GM19467 (cell line): ENCODE measurements around the gene ACTRT2.

ENCODE experiments used
- ATAC-seq: cut with Tn5 transposase; IDR thresholded peaks from one replicate; pipeline ENCODE4 v1.9.1; 2021; ENCODE audit warnings: mild to moderate bottlenecking, moderate library complexity; ENCODE audit not compliant: unreplicated experiment

The ACTRT2 gene

DNA sequence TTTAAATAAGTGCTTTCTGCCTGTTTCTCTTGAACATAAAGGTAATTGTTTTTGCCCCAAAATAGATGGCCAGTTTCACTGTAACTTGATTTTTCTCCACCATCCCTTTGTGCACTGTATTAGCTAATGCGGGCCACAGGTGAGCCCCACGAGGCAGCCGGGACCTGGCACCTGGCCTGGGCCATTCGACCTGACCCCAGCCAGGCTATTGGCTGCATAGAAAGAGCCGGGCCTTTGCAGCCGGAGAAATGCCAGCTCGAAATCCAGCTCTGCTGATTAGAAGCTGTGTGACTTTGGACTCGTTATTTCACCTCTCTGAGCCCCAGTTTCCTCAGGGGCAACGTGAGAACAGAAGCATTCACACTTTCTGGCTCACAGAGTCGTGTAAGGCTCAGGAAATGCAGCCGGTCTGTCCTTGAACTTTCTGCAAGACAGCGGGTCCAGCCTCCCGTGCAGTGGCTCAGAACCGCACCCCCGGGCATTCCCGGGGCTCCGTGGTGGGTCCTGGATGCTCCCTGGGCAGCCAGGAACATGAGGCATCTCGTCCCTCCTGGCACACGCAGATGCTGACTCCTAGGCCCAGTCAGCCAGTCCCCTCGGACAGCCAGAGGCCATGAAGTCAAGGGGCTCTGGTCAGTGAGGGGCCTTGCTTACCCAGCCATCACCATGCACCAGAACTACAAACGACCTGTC is 37.4 kb upstream of the ACTRT2 start:
- no peak for ATAC-seq

- ATAC-seq: no peak
Measured at GRCh38 chr1:2984399-2985061, 36.7 kb upstream of the ACTRT2 start.

GRCh38 chr1:2985067-2985561 is 36.2 kb upstream of the ACTRT2 start:
- ATAC-seq: no peak

DNA sequence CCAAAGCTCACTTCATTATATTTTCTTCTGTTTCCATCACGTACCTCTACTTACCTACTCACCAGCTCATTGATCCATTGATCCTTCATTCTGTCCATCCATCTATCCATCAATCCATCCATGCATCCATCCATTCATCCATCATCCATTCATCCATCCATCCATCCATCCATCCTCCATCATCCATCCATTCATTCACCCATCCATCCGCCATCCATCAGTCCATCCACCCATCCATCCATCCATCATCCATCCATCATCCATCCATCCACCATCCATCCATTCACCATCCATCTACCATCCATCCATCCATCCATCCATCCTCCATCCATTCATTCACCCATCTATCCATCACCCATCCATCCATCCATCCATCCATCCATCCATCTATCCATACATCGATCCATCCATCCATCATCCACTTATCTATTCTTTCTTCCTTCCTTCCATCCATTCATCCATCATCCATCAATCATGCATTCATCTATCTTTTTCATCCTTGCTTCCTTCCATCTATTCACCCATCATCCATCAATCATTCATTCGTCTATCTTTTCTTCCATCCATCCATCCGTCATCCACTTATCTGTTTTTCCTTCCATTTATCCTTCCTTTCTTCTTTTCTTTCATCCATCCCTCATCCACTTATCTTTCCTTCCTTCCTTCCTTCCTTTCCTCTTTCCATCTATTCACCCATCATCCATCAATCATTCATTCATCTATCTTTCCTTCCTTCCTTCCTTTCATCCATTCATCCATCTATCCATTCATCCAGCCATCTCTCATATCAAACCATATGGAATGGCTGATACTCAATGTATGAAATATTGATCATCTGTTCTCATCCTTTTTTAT is 35.3 kb upstream of the ACTRT2 start:
- ATAC-seq: no peak

DNA sequence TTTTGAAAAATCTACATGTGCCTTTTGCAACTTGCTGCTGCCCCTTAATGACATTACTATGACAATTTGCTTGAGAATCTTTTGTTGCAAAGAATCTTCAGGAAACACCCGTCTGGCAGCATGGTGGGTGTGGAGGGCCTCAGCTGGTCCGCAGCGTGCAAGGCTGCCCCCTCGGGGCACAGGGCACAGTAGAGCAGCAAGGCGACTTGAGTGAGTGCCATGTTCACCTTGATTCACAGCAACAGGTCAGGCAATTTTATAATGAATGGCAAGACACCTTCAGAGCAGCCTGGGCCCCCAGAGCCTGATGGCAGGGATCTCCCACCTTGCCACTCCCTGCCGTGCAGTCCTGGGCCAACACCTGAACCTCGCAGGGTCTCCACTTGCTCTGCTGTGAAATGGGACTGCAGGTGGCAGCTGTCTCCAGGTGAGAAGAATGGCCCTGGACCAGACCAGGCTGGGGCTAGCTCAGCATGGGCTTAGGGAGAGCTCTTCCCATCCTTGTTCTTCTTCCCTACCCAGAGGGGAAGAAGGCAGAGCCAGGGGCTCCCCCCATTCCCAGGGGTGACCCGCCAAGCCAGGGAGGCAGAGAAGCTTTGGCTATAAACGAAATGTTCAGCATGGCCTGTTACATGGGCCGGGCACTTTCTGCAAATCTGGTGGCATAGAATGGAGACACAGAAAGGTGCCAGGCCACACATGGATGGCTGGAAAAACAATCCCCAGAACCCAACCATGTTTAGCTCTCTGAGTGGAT is 34.5 kb upstream of the ACTRT2 start:
- no peak for ATAC-seq

DNA sequence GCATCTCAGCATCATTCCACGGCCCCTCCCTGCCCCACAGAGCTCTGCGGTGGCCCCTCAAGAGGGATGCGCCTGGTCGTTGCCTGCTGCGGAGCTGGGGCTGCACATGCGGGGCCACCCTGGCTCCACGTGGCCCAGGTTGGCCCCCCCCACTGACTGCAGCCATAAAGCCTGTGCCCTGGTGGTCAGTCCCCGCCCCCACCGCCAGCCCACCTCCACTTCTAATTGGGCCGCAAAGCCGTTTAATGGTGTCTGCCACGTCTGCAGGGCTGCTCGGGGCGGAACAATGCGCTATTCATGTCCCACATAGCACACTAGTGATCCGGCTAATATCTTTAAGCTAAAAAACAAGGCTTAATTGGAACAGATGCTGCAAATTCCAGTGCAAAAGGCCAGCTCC is 33.5 kb upstream of the ACTRT2 start:
- no peak for ATAC-seq

DNA sequence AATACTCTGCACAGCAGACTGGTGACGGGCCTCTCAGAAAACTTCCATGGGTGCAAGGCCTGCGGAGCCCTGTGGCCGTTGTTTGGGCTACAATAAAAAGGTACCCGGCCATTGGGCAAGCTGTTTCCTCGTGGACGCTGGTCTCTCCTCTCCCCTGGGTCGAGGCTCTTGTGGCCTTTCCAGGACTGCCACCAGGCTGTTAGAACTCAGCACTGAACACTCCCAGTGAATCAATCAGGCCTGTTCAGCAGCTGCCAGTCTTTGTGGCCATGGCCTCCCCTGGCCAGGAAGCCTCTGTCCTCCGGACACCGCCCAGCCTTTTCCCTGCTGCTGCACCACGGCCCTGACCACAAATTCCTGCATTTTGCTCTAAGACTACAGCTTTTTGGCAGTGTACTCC is 33.0 kb upstream of the ACTRT2 start:
- ATAC-seq: no peak

DNA sequence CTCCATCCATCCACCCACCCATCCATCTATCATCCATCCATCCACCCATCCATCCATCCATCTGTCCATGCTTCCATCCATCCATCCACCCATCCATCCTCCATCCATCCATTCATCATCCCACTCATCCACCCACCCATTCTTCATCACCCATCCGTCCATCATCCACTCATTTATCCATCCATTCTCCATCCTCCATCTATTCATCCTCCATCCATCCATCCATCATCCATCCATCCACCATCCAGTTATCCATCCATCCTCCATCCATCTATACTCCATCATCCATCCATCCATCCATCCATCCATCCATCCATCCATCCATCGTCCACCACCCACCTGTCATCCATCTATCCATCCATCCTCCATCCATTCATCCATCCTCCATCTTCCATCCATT is 32.1 kb upstream of the ACTRT2 start:
- no peak for ATAC-seq

DNA sequence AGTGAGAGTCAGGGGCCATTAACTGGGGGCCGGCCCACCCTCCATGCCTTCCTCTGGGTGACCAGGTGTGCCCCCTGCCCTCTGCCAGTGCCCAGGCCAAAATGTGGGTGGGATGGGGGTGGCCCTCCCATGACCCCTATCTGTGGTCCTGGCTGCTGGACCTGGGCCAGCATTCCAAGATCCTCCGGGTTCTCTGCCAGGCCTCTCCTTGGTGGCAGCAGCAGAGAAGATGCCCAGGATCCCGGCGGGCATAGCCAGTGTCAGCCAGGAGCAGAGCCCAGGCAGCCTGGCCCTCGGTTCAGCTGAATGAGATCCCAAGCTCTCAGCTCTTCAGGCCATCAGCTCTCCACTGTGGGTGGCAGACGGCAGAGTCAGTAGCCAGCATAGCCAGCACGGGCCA is 31.3 kb upstream of the ACTRT2 start:
- ATAC-seq: no peak

GRCh38 chr1:2990376-2991115 is 30.7 kb upstream of the ACTRT2 start:
- ATAC-seq: no peak

GRCh38 chr1:2991753-2992495 is 29.3 kb upstream of the ACTRT2 start:
- ATAC-seq: no peak

GRCh38 chr1:2998503-2999100 is 22.7 kb upstream of the ACTRT2 start:
- ATAC-seq: no peak

- no peak for ATAC-seq
Measured at GRCh38 chr1:2999138-2999537, 22.1 kb upstream of the ACTRT2 start.

GRCh38 chr1:2999571-2999970 is 21.7 kb upstream of the ACTRT2 start:
- no peak for ATAC-seq

DNA sequence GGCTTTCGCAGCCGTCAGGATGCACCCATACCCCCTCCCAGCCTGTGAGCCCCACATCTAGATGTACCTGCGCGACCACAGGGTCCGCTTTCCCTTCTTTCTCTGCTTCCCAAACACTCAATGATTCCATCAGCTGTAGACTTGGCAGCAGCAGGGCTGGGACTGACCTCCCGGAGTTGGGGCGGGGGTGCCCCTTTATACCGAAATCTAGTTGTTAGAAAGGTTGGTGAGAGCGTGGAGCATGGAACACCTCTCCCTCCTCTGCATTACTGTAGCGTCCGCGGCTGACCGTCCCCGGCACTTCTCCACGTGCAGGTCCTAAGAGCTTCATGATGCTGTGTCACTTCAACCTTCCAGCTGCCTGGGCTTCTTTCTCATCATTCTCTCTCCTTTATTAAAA is 21.1 kb upstream of the ACTRT2 start:
- no peak for ATAC-seq

GRCh38 chr1:3000671-3001470 is 20.4 kb upstream of the ACTRT2 start:
- ATAC-seq: no peak

GRCh38 chr1:3001471-3002348 is 19.6 kb upstream of the ACTRT2 start:
- no peak for ATAC-seq
